LNCaP clone FGC (cell line): ENCODE measurements around the gene RAD51B.

Experiments
- DNase-seq: peaks from one replicate; pipeline ENCODE4 v3.0.0-alpha.2; 2011; ENCODE audit warnings: low read depth
- H3K4me3 ChIP-seq: 2 replicates; pipeline ENCODE4 v1.5.1; 2011; ENCODE audit warnings: mild to moderate bottlenecking, low read depth, low read length, control low read depth
- CTCF ChIP-seq: IDR thresholded peaks from 2 replicates; pipeline ENCODE4 v1.5.1; 2012; ENCODE audit warnings: mild to moderate bottlenecking; ENCODE audit not compliant: control insufficient read depth, insufficient read depth; ENCODE audit errors: extremely low read depth

Gene RAD51B

GRCh38 chr14:68375376-68375775 lies 555.8 kb downstream of the RAD51B start:
- TF ChIP-seq CTCF = no peak
- H3K4me3 ChIP-seq = no peak overlapping the region
- no peak for DNase-seq

- no peak for DNase-seq
- no peak overlapping the region for H3K4me3 ChIP-seq
- no peak for TF ChIP-seq CTCF
Measured at GRCh38 chr14:68376067-68376779, 556.6 kb downstream of the RAD51B start.

GRCh38 chr14:68377006-68377405 lies 557.4 kb downstream of the RAD51B start:
- no peak overlapping the region for H3K4me3 ChIP-seq
- no peak for TF ChIP-seq CTCF

GRCh38 chr14:68377459-68377858 lies 557.9 kb downstream of the RAD51B start:
- no peak for TF ChIP-seq CTCF
- H3K4me3 ChIP-seq = no peak overlapping the region
- no peak for DNase-seq

More at GRCh38 chr14:68377006-68377405, 557.4 kb downstream of the RAD51B start:
- DNase-seq = no peak

- DNase-seq = peak; percentile 35
- no peak for TF ChIP-seq CTCF
- H3K4me3 ChIP-seq = no peak overlapping the region
Measured at GRCh38 chr14:68379510-68380328, 560.1 kb downstream of the RAD51B start.

GRCh38 chr14:68380329-68380741 lies 560.8 kb downstream of the RAD51B start:
- DNase-seq = no peak
- no peak for TF ChIP-seq CTCF
- no peak overlapping the region for H3K4me3 ChIP-seq
